K562 (cell line): Measurements from ENCODE around the gene LZTS2. TPM values are rescaled to one million over a fixed set of nuclear protein-coding genes. Genes with fewer than 3 reads are reported as not detected.

Source experiments
- ATAC-seq: fragments of 200-7000 bp; cut with Tn5 transposase; 3 replicates; pipeline ENCODE4 v1.9.1; 2020; ENCODE audit warnings: moderate library complexity
- BruUV-seq: library from RNA; stranded (reverse); fragments of 400-500 nt; replicated peaks from 2 replicates; lab custom pipeline; 2021; lab: Mats Ljungman, UMichigan
- CTCF ChIA-PET: fragments of 300-600 bp; formaldehyde crosslinking; extraction: SDS; loops from one replicate; lab custom pipeline; 2021; ENCODE audit warnings: low intra/inter-chr PET ratio; lab: Yijun Ruan, JAX
- POLR2A ChIA-PET: fragments of 300-600, 350-650 bp; sonication (Branson Sonifier 250); formaldehyde crosslinking; extraction: SDS; loops from one replicate; lab custom pipeline; 2021; ENCODE audit warnings: antibody characterized with exemption, inconsistent platforms; lab: Yijun Ruan, JAX
- DNase-seq, 4 experiments: peaks; one replicate each; pipeline versions ENCODE4 v3.0.0 to v3.0.0-alpha.2; 2011 to 2018; ENCODE audit warnings: low spot score in 3 of 4, mixed read lengths in 3 of 4; ENCODE audit errors: extremely low read depth in 1 of 4
- FAIRE-seq: peaks from 2 replicates; lab custom pipeline; 2011; peaks lifted over from hg19 to GRCh38; lab: Jason Lieb, UNC
- H2AFZ ChIP-seq: 2 replicates; pipeline ENCODE4 v1.6.0; 2011; ENCODE audit warnings: low read depth, low read length, control low read depth, inconsistent platforms
- H3K27ac ChIP-seq: fragments of 200-600 bp; 3 replicates; pipeline ENCODE4 v1.8.0; 2011; ENCODE audit warnings: low read depth, mild to moderate bottlenecking, control low read depth, inconsistent platforms, low read length, moderate library complexity, mixed read lengths; ENCODE audit errors: extremely low read depth
- H3K27me3 ChIP-seq, 2 experiments: fragments of 300-600 bp in 1 of 2; 2 replicates in 1 of 2; 3 replicates in 1 of 2; pipeline versions ENCODE4 v1.6.0 to v1.8.0; 2011; ENCODE audit warnings: inconsistent platforms in 2 of 2, low read length in 2 of 2, mild to moderate bottlenecking in 1 of 2, mixed read lengths in 1 of 2, moderate library complexity in 1 of 2; ENCODE audit not compliant: control insufficient read depth in 2 of 2, insufficient read depth in 2 of 2
- H3K36me3 ChIP-seq: fragments of 300-600 bp; 3 replicates; pipeline ENCODE4 v1.8.0; 2011; ENCODE audit warnings: mild to moderate bottlenecking, low read length, inconsistent platforms; ENCODE audit not compliant: control insufficient read depth, insufficient read depth
- H3K4me1 ChIP-seq, 2 experiments: fragments of 200-600 bp in 1 of 2; replicated peaks in 1 of 2; 2 replicates in 1 of 2; 3 replicates in 1 of 2; pipeline versions ENCODE4 v1.5.1 to v1.8.0; 2011; ENCODE audit warnings: inconsistent platforms in 2 of 2, low read length in 2 of 2, mild to moderate bottlenecking in 1 of 2, mixed read lengths in 1 of 2, moderate library complexity in 1 of 2; ENCODE audit not compliant: control insufficient read depth in 2 of 2, insufficient read depth in 2 of 2
- H3K4me2 ChIP-seq: 2 replicates; pipeline ENCODE4 v1.6.1; 2011; ENCODE audit warnings: low read length, control low read depth, inconsistent platforms, mixed read lengths; ENCODE audit not compliant: insufficient read depth
- H3K4me3 ChIP-seq: fragments of 200-600 bp; sonication (generic), shearing (Covaris generic); 2 replicates; pipeline ENCODE4 v1.5.1; 2016; ENCODE audit warnings: control low read depth, inconsistent platforms
- H3K79me2 ChIP-seq: fragments of 200-600 bp; 3 replicates; pipeline ENCODE4 v1.8.0; 2011; ENCODE audit warnings: low read length, inconsistent platforms; ENCODE audit not compliant: control insufficient read depth, insufficient read depth
- H3K9ac ChIP-seq, 2 experiments: 2 replicates each; pipeline versions ENCODE4 v1.6.0 to v1.6.1; 2011; ENCODE audit warnings: low read depth in 2 of 2, low read length in 2 of 2, control low read depth in 1 of 2, inconsistent platforms in 1 of 2, mild to moderate bottlenecking in 1 of 2, mixed read lengths in 1 of 2; ENCODE audit not compliant: insufficient read depth in 1 of 2
- H3K9me1 ChIP-seq: one replicate; pipeline ENCODE4 v1.6.0; 2011; ENCODE audit warnings: inconsistent platforms, mild to moderate bottlenecking, low read length, moderate library complexity; ENCODE audit not compliant: control insufficient read depth, insufficient read depth
- H3K9me3 ChIP-seq: replicated peaks from 2 replicates; pipeline ENCODE4 v1.5.1; 2011; ENCODE audit warnings: low read depth, low read length, inconsistent platforms; ENCODE audit not compliant: control insufficient read depth, insufficient read depth
- H4K20me1 ChIP-seq: replicated peaks from 2 replicates; pipeline ENCODE4 v1.6.1; 2011; ENCODE audit warnings: low read length, inconsistent platforms, mixed read lengths; ENCODE audit not compliant: control insufficient read depth, insufficient read depth
- ELK3 ChIP-seq: fragments of 450-650 bp; formaldehyde crosslinking; IDR thresholded peaks from 2 replicates; pipeline ENCODE4 v1.4.0; 2020; ENCODE audit warnings: mild to moderate bottlenecking
- FOXJ2 ChIP-seq: fragments of 200-800 bp; sonication (Bioruptor generic); IDR thresholded peaks from 2 replicates; pipeline ENCODE4 v1.6.1; 2016; ENCODE audit warnings: missing genetic modification characterization, missing compliant biosample characterization
- HDAC3 ChIP-seq: fragments of 450-650 bp; IDR thresholded peaks from 2 replicates; pipeline ENCODE4 v1.6.1; 2018; ENCODE audit warnings: borderline replicate concordance, mild to moderate bottlenecking, moderate library complexity; ENCODE audit not compliant: partially characterized antibody
- HINFP ChIP-seq: fragments of 450-650 bp; conservative IDR thresholded peaks from 2 replicates; pipeline ENCODE4 v1.6.1; 2016; ENCODE audit warnings: missing genetic modification characterization, low read depth, mild to moderate bottlenecking, control low read depth, missing compliant biosample characterization
- HSF4 ChIP-seq: fragments of 250-450 bp; sonication (Bioruptor Pico); IDR thresholded peaks from 2 replicates; pipeline ENCODE4 v2.1.2; 2022; ENCODE audit warnings: mild to moderate bottlenecking, moderate library complexity, borderline replicate concordance
- RB1 ChIP-seq: fragments of 450-650 bp; IDR thresholded peaks from 2 replicates; pipeline ENCODE4 v1.6.1; 2017; ENCODE audit warnings: low read depth, mild to moderate bottlenecking
- RBBP5 ChIP-seq: fragments of 200-600 bp; sonication (generic); IDR thresholded peaks from 2 replicates; pipeline ENCODE4 v1.6.1; 2012; ENCODE audit warnings: borderline replicate concordance, mild to moderate bottlenecking, low read length, control low read depth, inconsistent platforms; ENCODE audit not compliant: insufficient read depth, poor library complexity, severe bottlenecking
- SP2 ChIP-seq: IDR thresholded peaks from 2 replicates; pipeline ENCODE4 v1.6.1; 2011; ENCODE audit warnings: mild to moderate bottlenecking, low read depth, low read length, moderate library complexity; ENCODE audit not compliant: poor library complexity, severe bottlenecking; ENCODE audit errors: extremely low read depth
- TCFL5 ChIP-seq: fragments of 250-450 bp; sonication (Bioruptor Pico); conservative IDR thresholded peaks from 2 replicates; pipeline ENCODE4 v1.6.1; 2021; ENCODE audit warnings: mild to moderate bottlenecking, moderate library complexity, matching md5 sums
- ZNF324 ChIP-seq: fragments of 250-450 bp; sonication (Bioruptor Pico); IDR thresholded peaks from 2 replicates; pipeline ENCODE4 v1.4.0; 2020; ENCODE audit warnings: mild to moderate bottlenecking
- ZNF41 ChIP-seq: fragments of 250-450 bp; sonication (Bioruptor Pico); conservative IDR thresholded peaks from 2 replicates; pipeline ENCODE4 v1.4.0; 2020; ENCODE audit warnings: mild to moderate bottlenecking
- ZNF766 ChIP-seq: fragments of 200-800 bp; sonication (Bioruptor generic); conservative IDR thresholded peaks from 2 replicates; pipeline ENCODE4 v1.6.1; 2016; ENCODE audit warnings: missing genetic modification characterization, missing compliant biosample characterization
- WGBS: fragments of 100-300 bp; shearing (Covaris generic); methylation state at CpG from one replicate; pipeline ENCODE4 v1.1.6; 2016; ENCODE audit warnings: low coverage, mixed read lengths; ENCODE audit not compliant: insufficient coverage; ENCODE audit errors: missing lambda C conversion rate; 5-methylcytosine and 5-hydroxymethylcytosine counted together
- in situ Hi-C: fragments of 300-500 bp; cut with MboI; formaldehyde crosslinking; loops from 4 replicates; pipeline ENCODE4 v1.15.0; 2018; ENCODE audit warnings: inconsistent platforms, mixed read lengths
- intact Hi-C: fragments of 100-400 bp; cut with micrococcal nuclease; formaldehyde crosslinking; loops from 2 replicates; pipeline ENCODE4 v1.14.2; 2022
- polyA plus RNA-seq, 8 experiments: library from polyadenylated mRNA; depleted of rRNA in 4 of 8; stranded (reverse) in 5 of 8; unstranded in 3 of 8; fragments of >200 nt; fragmentation: Nextera tagmentation in 2 of 8; fragmentation: Illumina TruSeq in 1 of 8; extraction: Ambion mirVana in 2 of 8; extraction: Trizol in 1 of 8; gene quantifications; 2 replicates each; pipeline versions ENCODE4 v1.2.1 to v1.2.3, GENCODE V29; 2011 to 2014; ENCODE audit warnings: inconsistent platforms in 1 of 8, missing spikeins in 1 of 8
- total RNA-seq, 7 experiments: library from RNA; depleted of rRNA in 6 of 7; stranded (reverse); fragments of >200 nt in 6 of 7; fragmentation: Illumina TruSeq in 2 of 7; extraction: Trizol in 2 of 7; gene quantifications; 2 replicates each; pipeline versions ENCODE4 v1.2.1 to v1.2.3, GENCODE V29; 2011 to 2021; ENCODE audit warnings: low replicate concordance in 1 of 7
- TF ChIP-seq, protein P1 (sequence below): sonication (generic); formaldehyde crosslinking; IDR thresholded peaks from 2 replicates; pipeline ENCODE4 v1.8.1; 2023; ENCODE audit warnings: missing genetic modification reagents, mild to moderate bottlenecking, borderline replicate concordance
- TF ChIP-seq, protein P2 (sequence below): sonication (generic); formaldehyde crosslinking; IDR thresholded peaks from 2 replicates; pipeline ENCODE4 v1.9.0; 2022; ENCODE audit warnings: mild to moderate bottlenecking, missing genetic modification reagents

Gene LZTS2
- total and polyA plus RNA-seq, 9 of the 15 experiments (the other 6 are each of a cell fraction or from before 2014, with no cell fraction given) = 0.23 to 42.5 (median 14.7) TPM

- no peak for ATAC-seq
- H3K79me2 ChIP-seq = no peaks in the 10 kb centered on the region
- no TSS peak for BruUV-seq
- H3K9ac ChIP-seq = 0 out of 4 replicates have a peak overlapping the region, but pooled peaks of 1 of the 2 experiments have one; percentile 35
- 54% methylated on average over 7 of the region's 7 CpGs for WGBS
- H3K4me1 ChIP-seq = peaks cover 12 to 34% of the 10 kb centered on the region in 2 experiments; a peak in 4 of 5 replicates
- H3K36me3 ChIP-seq = no peaks in the 10 kb centered on the region
- no peak overlapping the region for H3K4me2 ChIP-seq
- no peak overlapping the region for H3K4me3 ChIP-seq
- H3K9me3 ChIP-seq = no peaks in the 10 kb centered on the region
- ChIA-PET POLR2A (interaction anchor here (1.4 kb wide), 1 partner anchor 24 kb away, joined by 5 read pairs; no protein-coding TSS in a partner anchor), CTCF (no interaction called here)
- H4K20me1 ChIP-seq = no peaks in the 10 kb centered on the region
- intact Hi-C loops = loop anchor here (10.0 kb wide), 1 partner anchor 409 kb away; no protein-coding TSS in a partner anchor
- no peak for DNase-seq
- H2AFZ ChIP-seq = no peak overlapping the region
- FAIRE-seq = no peak
- in situ Hi-C loops = no loop called here
- H3K9me1 ChIP-seq = no peaks in the 10 kb centered on the region
- no peak overlapping the region for H3K27ac ChIP-seq
- H3K27me3 ChIP-seq = no peaks in the 10 kb centered on the region
- TF ChIP-seq ELK3 = no peak
- TF ChIP-seq ZNF324 (CRISPR knock-in tag) = no peak
- no peak for TF ChIP-seq ZNF41 (CRISPR knock-in tag)
- no peak for TF ChIP-seq HDAC3
- no peak for TF ChIP-seq TCFL5
- TF ChIP-seq HINFP (tag) = no peak
- no peak for TF ChIP-seq ZNF766 (CRISPR knock-in tag)
- TF ChIP-seq, protein P1, sequence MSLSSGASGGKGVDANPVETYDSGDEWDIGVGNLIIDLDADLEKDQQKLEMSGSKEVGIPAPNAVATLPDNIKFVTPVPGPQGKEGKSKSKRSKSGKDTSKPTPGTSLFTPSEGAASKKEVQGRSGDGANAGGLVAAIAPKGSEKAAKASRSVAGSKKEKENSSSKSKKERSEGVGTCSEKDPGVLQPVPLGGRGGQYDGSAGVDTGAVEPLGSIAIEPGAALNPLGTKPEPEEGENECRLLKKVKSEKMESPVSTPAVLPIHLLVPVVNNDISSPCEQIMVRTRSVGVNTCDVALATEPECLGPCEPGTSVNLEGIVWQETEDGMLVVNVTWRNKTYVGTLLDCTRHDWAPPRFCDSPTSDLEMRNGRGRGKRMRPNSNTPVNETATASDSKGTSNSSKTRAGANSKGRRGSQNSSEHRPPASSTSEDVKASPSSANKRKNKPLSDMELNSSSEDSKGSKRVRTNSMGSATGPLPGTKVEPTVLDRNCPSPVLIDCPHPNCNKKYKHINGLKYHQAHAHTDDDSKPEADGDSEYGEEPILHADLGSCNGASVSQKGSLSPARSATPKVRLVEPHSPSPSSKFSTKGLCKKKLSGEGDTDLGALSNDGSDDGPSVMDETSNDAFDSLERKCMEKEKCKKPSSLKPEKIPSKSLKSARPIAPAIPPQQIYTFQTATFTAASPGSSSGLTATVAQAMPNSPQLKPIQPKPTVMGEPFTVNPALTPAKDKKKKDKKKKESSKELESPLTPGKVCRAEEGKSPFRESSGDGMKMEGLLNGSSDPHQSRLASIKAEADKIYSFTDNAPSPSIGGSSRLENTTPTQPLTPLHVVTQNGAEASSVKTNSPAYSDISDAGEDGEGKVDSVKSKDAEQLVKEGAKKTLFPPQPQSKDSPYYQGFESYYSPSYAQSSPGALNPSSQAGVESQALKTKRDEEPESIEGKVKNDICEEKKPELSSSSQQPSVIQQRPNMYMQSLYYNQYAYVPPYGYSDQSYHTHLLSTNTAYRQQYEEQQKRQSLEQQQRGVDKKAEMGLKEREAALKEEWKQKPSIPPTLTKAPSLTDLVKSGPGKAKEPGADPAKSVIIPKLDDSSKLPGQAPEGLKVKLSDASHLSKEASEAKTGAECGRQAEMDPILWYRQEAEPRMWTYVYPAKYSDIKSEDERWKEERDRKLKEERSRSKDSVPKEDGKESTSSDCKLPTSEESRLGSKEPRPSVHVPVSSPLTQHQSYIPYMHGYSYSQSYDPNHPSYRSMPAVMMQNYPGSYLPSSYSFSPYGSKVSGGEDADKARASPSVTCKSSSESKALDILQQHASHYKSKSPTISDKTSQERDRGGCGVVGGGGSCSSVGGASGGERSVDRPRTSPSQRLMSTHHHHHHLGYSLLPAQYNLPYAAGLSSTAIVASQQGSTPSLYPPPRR (CRISPR knock-in tag) = no peak
- no peak for TF ChIP-seq HSF4 (CRISPR knock-in tag)
- TF ChIP-seq FOXJ2 (tag) = no peak
- TF ChIP-seq RB1 = no peak
- TF ChIP-seq SP2 = no peak
- TF ChIP-seq, protein P2, sequence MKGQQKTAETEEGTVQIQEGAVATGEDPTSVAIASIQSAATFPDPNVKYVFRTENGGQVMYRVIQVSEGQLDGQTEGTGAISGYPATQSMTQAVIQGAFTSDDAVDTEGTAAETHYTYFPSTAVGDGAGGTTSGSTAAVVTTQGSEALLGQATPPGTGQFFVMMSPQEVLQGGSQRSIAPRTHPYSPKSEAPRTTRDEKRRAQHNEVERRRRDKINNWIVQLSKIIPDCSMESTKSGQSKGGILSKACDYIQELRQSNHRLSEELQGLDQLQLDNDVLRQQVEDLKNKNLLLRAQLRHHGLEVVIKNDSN (CRISPR knock-in tag) = no peak
- TF ChIP-seq RBBP5 = no peak
These were observed 35.7 kb downstream of the LZTS2 start for GRCh38 chr10:101035314-101035713.
